CD14-positive monocyte (primary cell): ENCODE results near the gene NHERF1. TPM values are rescaled to one million over a fixed set of nuclear protein-coding genes. Genes with fewer than 3 reads are reported as not detected.

Experiments used
- DNase-seq, 3 donors: peaks; one replicate each; pipeline ENCODE4 v3.0.0-alpha.2; 2011 to 2022
- H2AFZ ChIP-seq: 2 replicates; pipeline ENCODE4 v1.6.0; 2012; ENCODE audit warnings: mild to moderate bottlenecking, low read depth, low read length, inconsistent platforms; ENCODE audit not compliant: insufficient read depth, poor library complexity, severe bottlenecking
- H3K27ac ChIP-seq, 2 donors: 1 replicate in 1 of 2; 2 replicates in 1 of 2; pipeline ENCODE4 v1.5.1; 2012 to 2013; ENCODE audit warnings: low read length in 2 of 2, control low read depth in 1 of 2, inconsistent platforms in 1 of 2, low read depth in 1 of 2, mild to moderate bottlenecking in 1 of 2
- H3K27me3 ChIP-seq, 2 donors: one replicate each; pipeline versions ENCODE4 v1.6.0 to v1.6.1; 2011 to 2013; ENCODE audit warnings: low read length in 2 of 2; ENCODE audit not compliant: control insufficient read depth in 2 of 2, insufficient read depth in 2 of 2
- H3K36me3 ChIP-seq, 2 donors: replicated peaks in 1 of 2; 1 replicate in 1 of 2; 2 replicates in 1 of 2; pipeline versions ENCODE4 v1.5.1 to v1.6.1; 2012 to 2013; ENCODE audit warnings: low read length in 2 of 2, control low read depth in 1 of 2, inconsistent platforms in 1 of 2, mild to moderate bottlenecking in 1 of 2; ENCODE audit not compliant: insufficient read depth in 2 of 2, control insufficient read depth in 1 of 2
- H3K4me1 ChIP-seq, 2 donors: 1 replicate in 1 of 2; 2 replicates in 1 of 2; pipeline versions ENCODE4 v1.5.1 to v1.6.1; 2012 to 2013; ENCODE audit warnings: low read length in 2 of 2, control low read depth in 1 of 2, inconsistent platforms in 1 of 2, mild to moderate bottlenecking in 1 of 2, moderate library complexity in 1 of 2; ENCODE audit not compliant: insufficient read depth in 2 of 2, control insufficient read depth in 1 of 2
- H3K4me2 ChIP-seq: replicated peaks from 2 replicates; pipeline ENCODE3; 2012; ENCODE audit warnings: low read length, moderate library complexity, mild to moderate bottlenecking; ENCODE audit not compliant: poor library complexity, severe bottlenecking; ENCODE audit errors: extremely low read depth
- H3K4me3 ChIP-seq, 3 experiments: fragments of 200-600 bp in 1 of 3; sonication (generic) in 1 of 3; replicated peaks in 1 of 3; 1 replicate in 2 of 3; 2 replicates in 1 of 3; pipeline ENCODE4 v1.5.1; 2011 to 2013; ENCODE audit warnings: low read length in 3 of 3, mild to moderate bottlenecking in 3 of 3, control low read depth in 2 of 3, low read depth in 2 of 3, inconsistent platforms in 1 of 3, moderate library complexity in 1 of 3
- H3K79me2 ChIP-seq: 2 replicates; pipeline ENCODE4 v1.6.0; 2012; ENCODE audit warnings: mild to moderate bottlenecking, control low read depth, inconsistent platforms, low read length, moderate library complexity; ENCODE audit not compliant: insufficient read depth
- H3K9ac ChIP-seq: 2 replicates; pipeline ENCODE4 v1.6.0; 2017; ENCODE audit warnings: low read length, mild to moderate bottlenecking; ENCODE audit not compliant: insufficient read depth, poor library complexity, severe bottlenecking
- H3K9me3 ChIP-seq, 2 donors: replicated peaks in 1 of 2; 1 replicate in 1 of 2; 2 replicates in 1 of 2; pipeline versions ENCODE4 v1.5.1 to v1.6.1; 2012 to 2013; ENCODE audit warnings: low read length in 2 of 2, control low read depth in 1 of 2; ENCODE audit not compliant: control insufficient read depth in 1 of 2, insufficient read depth in 1 of 2
- H4K20me1 ChIP-seq: 2 replicates; pipeline ENCODE4 v1.6.0; 2012; ENCODE audit warnings: mild to moderate bottlenecking, low read length, control low read depth, moderate library complexity; ENCODE audit not compliant: insufficient read depth
- H3K27ac Mint-ChIP-seq, 7 donors: one replicate each; pipeline ENCODE4 v1.8.0; 2020; ENCODE audit warnings: mild to moderate bottlenecking in 7 of 7, mixed read lengths in 7 of 7, moderate library complexity in 6 of 7, inconsistent platforms in 2 of 7
- H3K27me3 Mint-ChIP-seq, 3 donors: one replicate each; pipeline ENCODE4 v1.8.0; 2021 to 2022; ENCODE audit warnings: low read depth in 3 of 3, mild to moderate bottlenecking in 3 of 3, mixed read lengths in 3 of 3, moderate library complexity in 3 of 3, inconsistent platforms in 1 of 3
- H3K36me3 Mint-ChIP-seq, 2 donors: one replicate each; pipeline ENCODE4 v1.8.0; 2020; ENCODE audit warnings: mixed read lengths in 2 of 2, inconsistent platforms in 1 of 2, mild to moderate bottlenecking in 1 of 2
- H3K4me1 Mint-ChIP-seq: one replicate; pipeline ENCODE4 v1.8.0; 2020; ENCODE audit warnings: mild to moderate bottlenecking, mixed read lengths
- H3K4me3 Mint-ChIP-seq, 2 donors: one replicate each; pipeline ENCODE4 v1.8.0; 2020; ENCODE audit warnings: mild to moderate bottlenecking in 2 of 2, mixed read lengths in 2 of 2, moderate library complexity in 1 of 2
- H3K9me3 Mint-ChIP-seq, 7 donors: one replicate each; pipeline ENCODE4 v1.8.0; 2020 to 2022; ENCODE audit warnings: mixed read lengths in 7 of 7, mild to moderate bottlenecking in 6 of 7, moderate library complexity in 6 of 7, inconsistent platforms in 2 of 7
- CTCF ChIP-seq: fragments of 200-600 bp; IDR thresholded peaks from one replicate; pipeline ENCODE4 v1.8.0; 2022; ENCODE audit warnings: antibody characterized with exemption, mild to moderate bottlenecking
- WGBS: methylation state at CpG from one replicate; pipeline ENCODE4 v1.1.5; 2013; ENCODE audit warnings: missing lambda C conversion rate; ENCODE audit not compliant: insufficient coverage; 5-methylcytosine and 5-hydroxymethylcytosine counted together
- intact Hi-C, 2 donors: fragments of 100-400 bp; cut with micrococcal nuclease; formaldehyde crosslinking; loops; one replicate each; pipeline versions ENCODE4 v1.15.0 to v1.15.1; 2023
- polyA plus RNA-seq, 3 donors: library from polyadenylated mRNA; depleted of rRNA in 1 of 3; unstranded in 2 of 3; stranded (reverse) in 1 of 3; fragments of 300-500 nt in 2 of 3; fragments of >200 nt in 1 of 3; fragmentation: Illumina TruSeq in 2 of 3; gene quantifications; 1 replicate in 2 of 3; 2 replicates in 1 of 3; pipeline ENCODE4 v1.2.3, GENCODE V29; 2012 to 2021

Gene NHERF1
- polyA plus RNA-seq, 3 donors, result 79.5 to 149 (median 131) TPM

- H3K27ac Mint-ChIP-seq, result peak overlapping the region in 1 of 7 donors; percentile 66
- no peaks in the 10 kb centered on the region for H3K9me3 ChIP-seq
- H2AFZ ChIP-seq, result no peak overlapping the region
- peaks cover 71 to 87% of the 10 kb centered on the region in 2 donors for H3K36me3 Mint-ChIP-seq
- H4K20me1 ChIP-seq, result peaks cover 61% of the 10 kb centered on the region
- no peak overlapping the region for H3K9ac ChIP-seq
- no peaks in the 10 kb centered on the region for H3K27me3 ChIP-seq
- intact Hi-C loops, result no loop called here
- H3K36me3 ChIP-seq, result peaks cover 40 to 62% of the 10 kb centered on the region in 2 donors
- H3K27ac ChIP-seq, result no peak overlapping the region
- peak; percentile 31 for TF ChIP-seq CTCF
- H3K4me3 Mint-ChIP-seq, result no peak overlapping the region
- no peak for DNase-seq
- 73% methylated on average over 10 of the region's 15 CpGs for WGBS
- H3K79me2 ChIP-seq, result no peaks in the 10 kb centered on the region
- H3K4me2 ChIP-seq, result no peak overlapping the region
- H3K4me1 Mint-ChIP-seq, result peaks cover 40% of the 10 kb centered on the region
- peaks cover 37 to 39% of the 10 kb centered on the region in 2 donors for H3K4me1 ChIP-seq
- peaks cover 2% of the 10 kb centered on the region in 3 donors for H3K27me3 Mint-ChIP-seq
- no peak overlapping the region for H3K4me3 ChIP-seq
- no peaks in the 10 kb centered on the region for H3K9me3 Mint-ChIP-seq
These were observed 67.3 kb downstream of the NHERF1 start for GRCh38 chr17:74815550-74816370.

GRCh38 chr17:74816905-74817620, 68.6 kb downstream of the NHERF1 start:
- H3K4me3 ChIP-seq, result no peak overlapping the region
- intact Hi-C loops, result no loop called here
- H3K9ac ChIP-seq, result no peak overlapping the region
- peaks cover 2% of the 10 kb centered on the region in 3 donors for H3K27me3 Mint-ChIP-seq
- peaks cover 79 to 90% of the 10 kb centered on the region in 2 donors for H3K36me3 Mint-ChIP-seq
- DNase-seq, result no peak
- peaks cover 28% of the 10 kb centered on the region for H3K4me1 Mint-ChIP-seq
- no peak overlapping the region for H3K4me2 ChIP-seq
- H3K79me2 ChIP-seq, result no peaks in the 10 kb centered on the region
- peaks cover 25 to 26% of the 10 kb centered on the region in 2 donors for H3K4me1 ChIP-seq
- no peak overlapping the region for H3K4me3 Mint-ChIP-seq
- no peak overlapping the region for H3K27ac ChIP-seq
- no peak overlapping the region for H3K27ac Mint-ChIP-seq
- H2AFZ ChIP-seq, result no peak overlapping the region
- peaks cover 52 to 75% of the 10 kb centered on the region in 2 donors for H3K36me3 ChIP-seq
- no peaks in the 10 kb centered on the region for H3K27me3 ChIP-seq
- H4K20me1 ChIP-seq, result peaks cover 57% of the 10 kb centered on the region
- no peaks in the 10 kb centered on the region for H3K9me3 ChIP-seq
- TF ChIP-seq CTCF, result no peak
- no peaks in the 10 kb centered on the region for H3K9me3 Mint-ChIP-seq
- 99% methylated on average over 8 of the region's 18 CpGs for WGBS
